Ureter (tissue), 1 donor: Measurements from ENCODE around the gene NF1. TPM values are rescaled to one million over a fixed set of nuclear protein-coding genes. Genes with fewer than 3 reads are reported as not detected.
"Not testable (repeated sequence)": the region's sequence is repeated elsewhere in the genome, so short reads cannot be mapped to it uniquely, and the experiment has no call there.

Experiments used
- DNase-seq: peaks from one replicate; pipeline ENCODE4 v3.0.0-alpha.2; 2020; ENCODE audit warnings: low spot score
- total RNA-seq: library from RNA; stranded (reverse); gene quantifications from one replicate; pipeline ENCODE4 v1.2.4, GENCODE V29; 2023
- donor health status: DM: yes; HTN: yes; CAD: no.

The NF1 gene
- total RNA-seq, 1 donor from 2014 or later = 112 TPM

- no peak for DNase-seq
Observed at GRCh38 chr17:31130286-31131224, 35.8 kb downstream of the NF1 start.

GRCh38 chr17:31131299-31131698, 36.5 kb downstream of the NF1 start:
- DNase-seq = no peak

- no peak for DNase-seq
Observed at GRCh38 chr17:31132977-31133376, 38.2 kb downstream of the NF1 start.

- DNase-seq = no peak
Observed at GRCh38 chr17:31134576-31134975, 39.8 kb downstream of the NF1 start.

GRCh38 chr17:31136319-31136718, 41.5 kb downstream of the NF1 start:
- no peak for DNase-seq

GRCh38 chr17:31140111-31140510, 45.3 kb downstream of the NF1 start:
- no peak for DNase-seq

GRCh38 chr17:31144428-31144827, 49.7 kb downstream of the NF1 start:
- no peak for DNase-seq

- no peak for DNase-seq
Observed at GRCh38 chr17:31144836-31145235, 50.1 kb downstream of the NF1 start.

GRCh38 chr17:31147507-31148202, 52.9 kb downstream of the NF1 start:
- DNase-seq = no peak

GRCh38 chr17:31148205-31148604, 53.4 kb downstream of the NF1 start:
- no peak for DNase-seq

- DNase-seq = no peak
Observed at GRCh38 chr17:31152271-31152670, 57.5 kb downstream of the NF1 start.

- no peak for DNase-seq
Observed at GRCh38 chr17:31155208-31155810, 60.5 kb downstream of the NF1 start.

GRCh38 chr17:31156326-31156725, 61.5 kb downstream of the NF1 start:
- no peak for DNase-seq

GRCh38 chr17:31156864-31157263, 62.1 kb downstream of the NF1 start:
- DNase-seq = not testable (repeated sequence)

GRCh38 chr17:31158746-31159377, 64.1 kb downstream of the NF1 start:
- DNase-seq = no peak

GRCh38 chr17:31163091-31163781, 68.5 kb downstream of the NF1 start:
- no peak for DNase-seq

GRCh38 chr17:31167111-31167510, 72.3 kb downstream of the NF1 start:
- DNase-seq = no peak

- no peak for DNase-seq
Observed at GRCh38 chr17:31171701-31172100, 76.9 kb downstream of the NF1 start.

- no peak for DNase-seq
Observed at GRCh38 chr17:31172388-31172787, 77.6 kb downstream of the NF1 start.

GRCh38 chr17:31174215-31174614, 79.4 kb downstream of the NF1 start:
- no peak for DNase-seq

- DNase-seq = no peak
Observed at GRCh38 chr17:31175237-31175636, 80.5 kb downstream of the NF1 start.
